Liver (tissue), 9 donors: ENCODE measurements around the gene SPRED1. TPM values are rescaled to one million over a fixed set of nuclear protein-coding genes. Genes with fewer than 3 reads are reported as not detected.
"Not testable (repeated sequence)": the region's sequence is repeated elsewhere in the genome, so short reads cannot be mapped to it uniquely, and the experiment has no call there.

Source experiments
- DNase-seq: peaks from one replicate; pipeline ENCODE4 v3.0.0-alpha.2; 2017; ENCODE audit warnings: low spot score
- H3K27ac ChIP-seq, 2 donors: one replicate each; pipeline ENCODE4 v1.7.0; 2013; ENCODE audit warnings: inconsistent platforms in 2 of 2, low read length in 2 of 2, control low read depth in 1 of 2, low read depth in 1 of 2, mild to moderate bottlenecking in 1 of 2
- H3K27me3 ChIP-seq, 4 donors: one replicate each; pipeline versions ENCODE4 v1.6.1 to v1.7.0; 2013; ENCODE audit warnings: low read length in 3 of 4, inconsistent platforms in 1 of 4, mild to moderate bottlenecking in 1 of 4, moderate library complexity in 1 of 4; ENCODE audit not compliant: control insufficient read depth in 4 of 4, insufficient read depth in 4 of 4
- H3K36me3 ChIP-seq, 4 donors: one replicate each; pipeline versions ENCODE4 v1.6.1 to v1.7.0; 2013; ENCODE audit warnings: low read length in 3 of 4, mild to moderate bottlenecking in 3 of 4, low read depth in 1 of 4, moderate library complexity in 1 of 4; ENCODE audit not compliant: control insufficient read depth in 4 of 4, insufficient read depth in 3 of 4
- H3K4me1 ChIP-seq, 4 donors: one replicate each; pipeline versions ENCODE4 v1.6.1 to v1.7.0; 2013; ENCODE audit warnings: low read length in 3 of 4, mild to moderate bottlenecking in 3 of 4, moderate library complexity in 1 of 4; ENCODE audit not compliant: control insufficient read depth in 4 of 4, insufficient read depth in 4 of 4
- H3K4me3 ChIP-seq, 3 donors: one replicate each; pipeline versions ENCODE4 v1.6.1 to v1.7.0; 2013; ENCODE audit warnings: low read length in 3 of 3, control low read depth in 1 of 3, low read depth in 1 of 3, mild to moderate bottlenecking in 1 of 3
- H3K9ac ChIP-seq, 2 donors: one replicate each; pipeline ENCODE4 v1.7.0; 2013; ENCODE audit warnings: low read length in 2 of 2, mild to moderate bottlenecking in 2 of 2, moderate library complexity in 2 of 2, control low read depth in 1 of 2, low read depth in 1 of 2
- H3K9me3 ChIP-seq, 4 donors: one replicate each; pipeline versions ENCODE4 v1.6.1 to v1.7.0; 2013; ENCODE audit warnings: low read length in 3 of 4; ENCODE audit not compliant: control insufficient read depth in 4 of 4
- EGR1 ChIP-seq, 2 donors: IDR thresholded peaks; 2 replicates each; pipeline ENCODE4 v1.6.1; 2016 to 2018; ENCODE audit warnings: antibody characterized with exemption in 2 of 2, low read depth in 2 of 2
- FOXA1 ChIP-seq: IDR thresholded peaks from 2 replicates; pipeline ENCODE4 v1.6.1; 2016; ENCODE audit warnings: antibody characterized with exemption
- FOXA2 ChIP-seq: IDR thresholded peaks from 2 replicates; pipeline ENCODE4 v1.6.1; 2016; ENCODE audit warnings: antibody characterized with exemption
- GABPA ChIP-seq, 2 donors: IDR thresholded peaks in 1 of 2; conservative IDR thresholded peaks in 1 of 2; 2 replicates each; pipeline ENCODE4 v1.6.1; 2016; ENCODE audit warnings: antibody characterized with exemption in 2 of 2, mild to moderate bottlenecking in 1 of 2, moderate library complexity in 1 of 2
- HNF4A ChIP-seq, 2 donors: conservative IDR thresholded peaks; 2 replicates each; pipeline ENCODE4 v1.6.1; 2016; ENCODE audit warnings: antibody characterized with exemption in 2 of 2, mild to moderate bottlenecking in 2 of 2
- HNF4G ChIP-seq: IDR thresholded peaks from 2 replicates; pipeline ENCODE4 v1.6.1; 2016; ENCODE audit warnings: antibody characterized with exemption
- JUND ChIP-seq, 2 donors: IDR thresholded peaks; 2 replicates each; pipeline ENCODE4 v1.6.1; 2016; ENCODE audit warnings: antibody characterized with exemption in 2 of 2
- NR2F2 ChIP-seq: IDR thresholded peaks from 2 replicates; pipeline ENCODE4 v1.6.1; 2016; ENCODE audit warnings: antibody characterized with exemption
- RAD21 ChIP-seq, 2 donors: IDR thresholded peaks; 2 replicates each; pipeline ENCODE4 v1.6.1; 2016; ENCODE audit warnings: antibody characterized with exemption in 2 of 2, mild to moderate bottlenecking in 2 of 2
- RXRA ChIP-seq, 2 donors: IDR thresholded peaks; 2 replicates each; pipeline ENCODE4 v1.6.1; 2017 to 2018; ENCODE audit warnings: antibody characterized with exemption in 2 of 2, mild to moderate bottlenecking in 1 of 2
- SP1 ChIP-seq: IDR thresholded peaks from 2 replicates; pipeline ENCODE4 v1.6.1; 2018; ENCODE audit warnings: antibody characterized with exemption, mild to moderate bottlenecking
- TAF1 ChIP-seq: conservative IDR thresholded peaks from 2 replicates; pipeline ENCODE4 v1.6.1; 2016; ENCODE audit warnings: antibody characterized with exemption, mild to moderate bottlenecking
- YY1 ChIP-seq: IDR thresholded peaks from 2 replicates; pipeline ENCODE4 v1.6.1; 2016; ENCODE audit warnings: antibody characterized with exemption, mild to moderate bottlenecking
- WGBS: extraction: QIAGEN DNeasy Blood & Tissue Kit; methylation state at CpG from one replicate; pipeline ENCODE4 v1.1.7; 2013; 5-methylcytosine and 5-hydroxymethylcytosine counted together
- polyA plus RNA-seq, 2 donors: library from polyadenylated mRNA; stranded (reverse) in 1 of 2; unstranded in 1 of 2; fragments of 200-250 nt in 1 of 2; fragments of >200 nt in 1 of 2; fragmentation: Nextera tagmentation in 1 of 2; extraction: Ambion mirVana in 1 of 2; gene quantifications; one replicate each; pipeline versions ENCODE4 v1.2.1 to v1.2.3, GENCODE V29; 2013 to 2015
- total RNA-seq, 2 donors: library from RNA; depleted of rRNA; stranded (reverse); fragments of >200 nt; gene quantifications; one replicate each; pipeline ENCODE4 v1.2.3, GENCODE V29; 2014
- TF ChIP-seq, protein P1 (sequence below): IDR thresholded peaks from 2 replicates; pipeline ENCODE4 v1.6.1; 2016; ENCODE audit warnings: antibody characterized with exemption
- TF ChIP-seq, protein P2 (sequence below): IDR thresholded peaks from 2 replicates; pipeline ENCODE4 v1.6.1; 2016; ENCODE audit warnings: antibody characterized with exemption
- TF ChIP-seq, protein P3 (sequence below): IDR thresholded peaks from 2 replicates; pipeline ENCODE4 v1.6.1; 2016; ENCODE audit warnings: antibody characterized with exemption
- TF ChIP-seq, protein P4 (sequence below): fragments of 150-350 bp; IDR thresholded peaks from 2 replicates; pipeline ENCODE4 v1.5.1; 2017; ENCODE audit warnings: improper control_type of control experiment, low read depth, low read length; ENCODE audit not compliant: missing input control
- TF ChIP-seq, protein P5 (sequence below): IDR thresholded peaks from 2 replicates; pipeline ENCODE4 v1.6.1; 2016; ENCODE audit warnings: antibody characterized with exemption, mild to moderate bottlenecking
- donor health status: healthy.
- donor health status: healthy.
- donor health status: healthy.
- donor health status: healthy.
- donor health status: healthy.

The SPRED1 gene
- total and polyA plus RNA-seq, 4 donors: 1.2 to 7.7 (median 4.4) TPM

DNA sequence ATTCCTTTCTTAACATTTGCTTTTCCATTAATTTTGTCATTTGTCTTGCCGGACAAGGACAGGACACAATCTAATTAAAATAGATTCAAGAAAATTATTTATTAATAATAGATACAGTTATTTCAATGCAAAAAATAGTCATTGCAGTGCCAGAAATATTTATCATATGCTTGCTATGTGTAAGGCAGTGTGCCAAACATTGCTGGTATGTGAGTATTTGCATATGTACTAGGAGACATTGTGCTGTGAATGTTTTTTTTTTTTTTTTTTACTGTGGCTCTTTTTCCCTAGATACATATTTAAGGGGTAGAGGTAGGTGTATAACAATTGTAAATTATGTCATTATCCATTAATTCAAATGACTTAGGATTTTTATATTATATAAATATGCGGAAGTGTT lies 23.3 kb downstream of the SPRED1 start (continued):
- TF ChIP-seq GABPA (IDR thresholded peaks at IDR 0.05 in 1 of 2, conservative IDR thresholded peaks at IDR 0.05 in 1 of 2) (no peak), FOXA1 (no peak), HNF4G (no peak), YY1 (no peak), FOXA2 (no peak)

DNA sequence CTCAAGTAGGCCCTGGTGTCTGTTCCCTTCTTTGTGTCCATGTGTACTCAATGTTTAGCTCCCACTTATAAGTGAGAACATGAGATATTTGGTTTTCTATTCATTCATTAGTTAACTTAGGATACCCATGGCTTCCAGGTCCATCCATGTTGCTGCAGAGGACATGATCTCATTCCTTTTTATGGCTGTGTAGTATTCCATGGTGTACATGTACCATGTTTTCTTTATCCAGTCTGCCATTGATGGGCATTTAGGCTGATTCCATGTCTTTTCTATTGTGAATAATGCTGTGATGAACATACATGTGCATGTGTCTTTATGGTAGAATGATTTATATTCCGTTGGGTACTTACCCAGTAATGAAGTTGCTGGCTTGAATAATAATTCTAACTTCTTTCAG lies 24.6 kb downstream of the SPRED1 start:
- not testable (repeated sequence) for H3K27ac ChIP-seq, H3K27me3 ChIP-seq, H3K4me3 ChIP-seq, H3K4me1 ChIP-seq, H3K9ac ChIP-seq, DNase-seq, H3K36me3 ChIP-seq, H3K9me3 ChIP-seq
- WGBS: 0% methylated on average over 1 of the region's 1 CpG

DNA sequence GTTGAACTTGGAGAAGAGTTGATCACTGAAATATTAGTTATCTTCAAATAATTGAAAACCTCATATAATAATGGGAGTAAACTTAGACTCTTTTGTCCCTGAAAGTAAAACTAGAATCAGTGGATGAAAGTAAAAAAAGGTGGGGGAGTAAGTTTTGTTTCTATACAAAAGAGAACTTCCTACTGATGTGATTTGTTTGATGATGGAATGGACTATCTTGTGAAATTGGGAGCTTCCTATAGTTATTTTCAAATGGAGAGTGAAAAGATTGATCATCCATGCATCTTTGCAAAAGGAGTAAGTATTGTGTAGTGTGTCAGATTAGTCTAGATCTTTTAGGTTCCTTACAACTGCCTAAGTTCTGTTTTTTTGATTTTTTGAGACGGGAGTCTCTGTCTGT lies 28.4 kb downstream of the SPRED1 start:
- 98% methylated on average over 1 of the region's 1 CpG for WGBS
- Histone ChIP-seq H3K27ac (no peak overlapping the region), H3K27me3 (no peaks in the 10 kb centered on the region), H3K36me3 (no peaks in the 10 kb centered on the region), H3K4me3 (no peak overlapping the region), H3K9me3 (no peaks in the 10 kb centered on the region), H3K9ac (no peak overlapping the region), H3K4me1 (no peaks in the 10 kb centered on the region)
- TF ChIP-seq FOXA2: no peak
- TF ChIP-seq, protein P1, sequence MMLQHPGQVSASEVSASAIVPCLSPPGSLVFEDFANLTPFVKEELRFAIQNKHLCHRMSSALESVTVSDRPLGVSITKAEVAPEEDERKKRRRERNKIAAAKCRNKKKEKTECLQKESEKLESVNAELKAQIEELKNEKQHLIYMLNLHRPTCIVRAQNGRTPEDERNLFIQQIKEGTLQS: no peak
- TF ChIP-seq SP1: no peak
- TF ChIP-seq, protein P2, sequence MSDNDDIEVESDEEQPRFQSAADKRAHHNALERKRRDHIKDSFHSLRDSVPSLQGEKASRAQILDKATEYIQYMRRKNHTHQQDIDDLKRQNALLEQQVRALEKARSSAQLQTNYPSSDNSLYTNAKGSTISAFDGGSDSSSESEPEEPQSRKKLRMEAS: no peak
- no peak for TF ChIP-seq RAD21 (IDR thresholded peaks at IDR 0.05)
- TF ChIP-seq, protein P3, sequence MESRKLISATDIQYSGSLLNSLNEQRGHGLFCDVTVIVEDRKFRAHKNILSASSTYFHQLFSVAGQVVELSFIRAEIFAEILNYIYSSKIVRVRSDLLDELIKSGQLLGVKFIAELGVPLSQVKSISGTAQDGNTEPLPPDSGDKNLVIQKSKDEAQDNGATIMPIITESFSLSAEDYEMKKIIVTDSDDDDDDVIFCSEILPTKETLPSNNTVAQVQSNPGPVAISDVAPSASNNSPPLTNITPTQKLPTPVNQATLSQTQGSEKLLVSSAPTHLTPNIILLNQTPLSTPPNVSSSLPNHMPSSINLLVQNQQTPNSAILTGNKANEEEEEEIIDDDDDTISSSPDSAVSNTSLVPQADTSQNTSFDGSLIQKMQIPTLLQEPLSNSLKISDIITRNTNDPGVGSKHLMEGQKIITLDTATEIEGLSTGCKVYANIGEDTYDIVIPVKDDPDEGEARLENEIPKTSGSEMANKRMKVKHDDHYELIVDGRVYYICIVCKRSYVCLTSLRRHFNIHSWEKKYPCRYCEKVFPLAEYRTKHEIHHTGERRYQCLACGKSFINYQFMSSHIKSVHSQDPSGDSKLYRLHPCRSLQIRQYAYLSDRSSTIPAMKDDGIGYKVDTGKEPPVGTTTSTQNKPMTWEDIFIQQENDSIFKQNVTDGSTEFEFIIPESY: no peak
- TF ChIP-seq GABPA (IDR thresholded peaks at IDR 0.05 in 1 of 2, conservative IDR thresholded peaks at IDR 0.05 in 1 of 2): no peak
- TF ChIP-seq, protein P4, sequence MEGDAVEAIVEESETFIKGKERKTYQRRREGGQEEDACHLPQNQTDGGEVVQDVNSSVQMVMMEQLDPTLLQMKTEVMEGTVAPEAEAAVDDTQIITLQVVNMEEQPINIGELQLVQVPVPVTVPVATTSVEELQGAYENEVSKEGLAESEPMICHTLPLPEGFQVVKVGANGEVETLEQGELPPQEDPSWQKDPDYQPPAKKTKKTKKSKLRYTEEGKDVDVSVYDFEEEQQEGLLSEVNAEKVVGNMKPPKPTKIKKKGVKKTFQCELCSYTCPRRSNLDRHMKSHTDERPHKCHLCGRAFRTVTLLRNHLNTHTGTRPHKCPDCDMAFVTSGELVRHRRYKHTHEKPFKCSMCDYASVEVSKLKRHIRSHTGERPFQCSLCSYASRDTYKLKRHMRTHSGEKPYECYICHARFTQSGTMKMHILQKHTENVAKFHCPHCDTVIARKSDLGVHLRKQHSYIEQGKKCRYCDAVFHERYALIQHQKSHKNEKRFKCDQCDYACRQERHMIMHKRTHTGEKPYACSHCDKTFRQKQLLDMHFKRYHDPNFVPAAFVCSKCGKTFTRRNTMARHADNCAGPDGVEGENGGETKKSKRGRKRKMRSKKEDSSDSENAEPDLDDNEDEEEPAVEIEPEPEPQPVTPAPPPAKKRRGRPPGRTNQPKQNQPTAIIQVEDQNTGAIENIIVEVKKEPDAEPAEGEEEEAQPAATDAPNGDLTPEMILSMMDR: no peak
- no peak for TF ChIP-seq NR2F2
- TF ChIP-seq EGR1 (IDR thresholded peaks at IDR 0.05; ENCODE audit: low read depth in 2 of 2): no peak
- no peak for DNase-seq

DNA sequence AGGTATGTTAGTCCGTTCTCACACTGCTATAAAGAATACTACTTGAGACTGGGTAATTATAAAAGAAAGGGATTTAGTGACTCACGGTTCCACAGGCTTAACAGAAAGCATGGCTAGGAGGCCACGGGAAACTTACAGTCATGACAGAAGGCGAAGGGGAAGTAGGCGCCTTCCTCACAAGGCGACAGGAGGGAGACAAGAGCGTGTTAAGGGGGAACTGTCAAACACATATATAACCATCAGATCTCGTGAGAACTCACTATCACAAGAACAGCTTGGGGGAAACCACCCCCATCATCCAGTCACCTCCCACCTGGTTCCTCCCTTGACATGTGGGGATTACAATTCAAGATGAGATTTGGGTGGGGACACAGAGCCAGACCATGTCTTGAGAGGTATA lies 30.4 kb downstream of the SPRED1 start:
- Histone ChIP-seq H3K9me3 (no peaks in the 10 kb centered on the region), H3K4me3 (no peak overlapping the region), H3K9ac (no peak overlapping the region), H3K4me1 (no peaks in the 10 kb centered on the region), H3K36me3 (no peaks in the 10 kb centered on the region), H3K27me3 (no peaks in the 10 kb centered on the region), H3K27ac (no peak overlapping the region)
- DNase-seq: no peak
- WGBS: 82% methylated on average over 8 of the region's 8 CpGs
- TF ChIP-seq RXRA (IDR thresholded peaks at IDR 0.05) (no peak), SP1 (no peak), JUND (IDR thresholded peaks at IDR 0.05) (no peak), FOXA2 (no peak), HNF4A (conservative IDR thresholded peaks at IDR 0.05) (no peak), GABPA (IDR thresholded peaks at IDR 0.05 in 1 of 2, conservative IDR thresholded peaks at IDR 0.05 in 1 of 2) (no peak), NR2F2 (no peak), FOXA1 (no peak), TAF1 (no peak)
- TF ChIP-seq, protein P1: no peak
- TF ChIP-seq, protein P5, sequence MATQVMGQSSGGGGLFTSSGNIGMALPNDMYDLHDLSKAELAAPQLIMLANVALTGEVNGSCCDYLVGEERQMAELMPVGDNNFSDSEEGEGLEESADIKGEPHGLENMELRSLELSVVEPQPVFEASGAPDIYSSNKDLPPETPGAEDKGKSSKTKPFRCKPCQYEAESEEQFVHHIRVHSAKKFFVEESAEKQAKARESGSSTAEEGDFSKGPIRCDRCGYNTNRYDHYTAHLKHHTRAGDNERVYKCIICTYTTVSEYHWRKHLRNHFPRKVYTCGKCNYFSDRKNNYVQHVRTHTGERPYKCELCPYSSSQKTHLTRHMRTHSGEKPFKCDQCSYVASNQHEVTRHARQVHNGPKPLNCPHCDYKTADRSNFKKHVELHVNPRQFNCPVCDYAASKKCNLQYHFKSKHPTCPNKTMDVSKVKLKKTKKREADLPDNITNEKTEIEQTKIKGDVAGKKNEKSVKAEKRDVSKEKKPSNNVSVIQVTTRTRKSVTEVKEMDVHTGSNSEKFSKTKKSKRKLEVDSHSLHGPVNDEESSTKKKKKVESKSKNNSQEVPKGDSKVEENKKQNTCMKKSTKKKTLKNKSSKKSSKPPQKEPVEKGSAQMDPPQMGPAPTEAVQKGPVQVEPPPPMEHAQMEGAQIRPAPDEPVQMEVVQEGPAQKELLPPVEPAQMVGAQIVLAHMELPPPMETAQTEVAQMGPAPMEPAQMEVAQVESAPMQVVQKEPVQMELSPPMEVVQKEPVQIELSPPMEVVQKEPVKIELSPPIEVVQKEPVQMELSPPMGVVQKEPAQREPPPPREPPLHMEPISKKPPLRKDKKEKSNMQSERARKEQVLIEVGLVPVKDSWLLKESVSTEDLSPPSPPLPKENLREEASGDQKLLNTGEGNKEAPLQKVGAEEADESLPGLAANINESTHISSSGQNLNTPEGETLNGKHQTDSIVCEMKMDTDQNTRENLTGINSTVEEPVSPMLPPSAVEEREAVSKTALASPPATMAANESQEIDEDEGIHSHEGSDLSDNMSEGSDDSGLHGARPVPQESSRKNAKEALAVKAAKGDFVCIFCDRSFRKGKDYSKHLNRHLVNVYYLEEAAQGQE: no peak
